Mesenchymal stem cell (in vitro differentiated cells and primary cell): ENCODE results near the gene PRKCD.

Source experiments
- DNase-seq: peaks from one replicate; pipeline ENCODE4 v3.0.0-alpha.2; 2013
- H2AFZ ChIP-seq: one replicate; pipeline ENCODE4 v1.6.1; 2013; ENCODE audit warnings: low read depth, mild to moderate bottlenecking, control low read depth, inconsistent platforms, low read length, moderate library complexity
- H2AK5ac ChIP-seq: 2 replicates; pipeline ENCODE4 v1.6.1; 2013; ENCODE audit warnings: low read length, moderate library complexity, mild to moderate bottlenecking, inconsistent platforms; ENCODE audit not compliant: severe bottlenecking
- H2BK120ac ChIP-seq: one replicate; pipeline ENCODE4 v1.6.1; 2013; ENCODE audit warnings: low read depth, mild to moderate bottlenecking, inconsistent platforms, low read length, moderate library complexity
- H2BK12ac ChIP-seq, 2 experiments: one replicate each; pipeline ENCODE4 v1.6.1; 2013; ENCODE audit warnings: inconsistent platforms in 2 of 2, low read length in 2 of 2, mild to moderate bottlenecking in 2 of 2, moderate library complexity in 2 of 2, control low read depth in 1 of 2
- H2BK15ac ChIP-seq: one replicate; pipeline ENCODE4 v1.6.1; 2013; ENCODE audit warnings: mild to moderate bottlenecking, low read depth, inconsistent platforms; ENCODE audit not compliant: poor library complexity, severe bottlenecking
- H2BK5ac ChIP-seq: 2 replicates; pipeline ENCODE4 v1.6.1; 2013; ENCODE audit warnings: low read depth, mild to moderate bottlenecking, low read length, control low read depth, inconsistent platforms; ENCODE audit not compliant: poor library complexity, severe bottlenecking
- H3K14ac ChIP-seq, 2 experiments: one replicate each; pipeline ENCODE4 v1.6.1; 2013; ENCODE audit warnings: inconsistent platforms in 2 of 2, low read length in 2 of 2, control low read depth in 1 of 2, mild to moderate bottlenecking in 1 of 2, moderate library complexity in 1 of 2
- H3K18ac ChIP-seq, 2 experiments: one replicate each; pipeline ENCODE4 v1.6.1; 2013; ENCODE audit warnings: inconsistent platforms in 2 of 2, low read length in 2 of 2, control low read depth in 1 of 2, low read depth in 1 of 2, mild to moderate bottlenecking in 1 of 2
- H3K23ac ChIP-seq, 2 experiments: one replicate each; pipeline ENCODE4 v1.6.1; 2013; ENCODE audit warnings: inconsistent platforms in 2 of 2, low read length in 2 of 2, mild to moderate bottlenecking in 2 of 2, moderate library complexity in 2 of 2, control low read depth in 1 of 2
- H3K27ac ChIP-seq: 2 replicates; pipeline ENCODE4 v1.5.1; 2013; ENCODE audit warnings: mild to moderate bottlenecking, moderate library complexity, low read length, control low read depth, inconsistent platforms; ENCODE audit not compliant: poor library complexity, severe bottlenecking
- H3K27me3 ChIP-seq, 2 experiments: 2 replicates each; pipeline versions ENCODE4 v1.6.1 to v1.7.0; 2013; ENCODE audit warnings: low read length in 2 of 2, mild to moderate bottlenecking in 2 of 2, moderate library complexity in 2 of 2, control low read depth in 1 of 2, inconsistent platforms in 1 of 2; ENCODE audit not compliant: control insufficient read depth in 1 of 2, insufficient read depth in 1 of 2
- H3K36me3 ChIP-seq, 2 experiments: 2 replicates each; pipeline versions ENCODE4 v1.6.1 to v1.7.0; 2013; ENCODE audit warnings: low read length in 2 of 2, control low read depth in 1 of 2, inconsistent platforms in 1 of 2, low read depth in 1 of 2, mild to moderate bottlenecking in 1 of 2; ENCODE audit not compliant: insufficient read depth in 2 of 2, control insufficient read depth in 1 of 2
- H3K4ac ChIP-seq, 2 experiments: one replicate each; pipeline ENCODE4 v1.6.1; 2013; ENCODE audit warnings: inconsistent platforms in 2 of 2, low read length in 2 of 2, mild to moderate bottlenecking in 2 of 2, moderate library complexity in 2 of 2, control low read depth in 1 of 2, low read depth in 1 of 2
- H3K4me1 ChIP-seq: 2 replicates; pipeline ENCODE4 v1.6.1; 2013; ENCODE audit warnings: low read depth, low read length, control low read depth; ENCODE audit not compliant: control insufficient read depth, insufficient read depth
- H3K4me2 ChIP-seq: 2 replicates; pipeline ENCODE4 v1.6.1; 2013; ENCODE audit warnings: low read length, mild to moderate bottlenecking, inconsistent platforms; ENCODE audit not compliant: poor library complexity, severe bottlenecking
- H3K4me3 ChIP-seq, 2 experiments: 2 replicates each; pipeline versions ENCODE4 v1.5.1 to v1.7.0; 2013; ENCODE audit warnings: low read length in 2 of 2, mild to moderate bottlenecking in 2 of 2, control low read depth in 1 of 2, low read depth in 1 of 2; ENCODE audit not compliant: insufficient read depth in 1 of 2
- H3K79me1 ChIP-seq: replicated peaks from 2 replicates; pipeline ENCODE4 v1.6.1; 2013; ENCODE audit warnings: mild to moderate bottlenecking, control low read depth, low read length, inconsistent platforms; ENCODE audit not compliant: poor library complexity, severe bottlenecking
- H3K9ac ChIP-seq: 2 replicates; pipeline ENCODE4 v1.7.0; 2013; ENCODE audit warnings: mild to moderate bottlenecking, low read length, moderate library complexity
- H3K9me3 ChIP-seq: 2 replicates; pipeline ENCODE4 v1.7.0; 2013; ENCODE audit warnings: mild to moderate bottlenecking, low read length; ENCODE audit not compliant: control insufficient read depth
- H4K8ac ChIP-seq: one replicate; pipeline ENCODE4 v1.6.1; 2013; ENCODE audit warnings: inconsistent platforms, mild to moderate bottlenecking, low read length, moderate library complexity
- H4K91ac ChIP-seq: one replicate; pipeline ENCODE4 v1.6.1; 2013; ENCODE audit warnings: mild to moderate bottlenecking, low read length, inconsistent platforms
- WGBS: methylation state at CpG from one replicate; pipeline ENCODE4 v1.1.7; 2013; ENCODE audit warnings: mixed read lengths; 5-methylcytosine and 5-hydroxymethylcytosine counted together

The PRKCD gene

DNA sequence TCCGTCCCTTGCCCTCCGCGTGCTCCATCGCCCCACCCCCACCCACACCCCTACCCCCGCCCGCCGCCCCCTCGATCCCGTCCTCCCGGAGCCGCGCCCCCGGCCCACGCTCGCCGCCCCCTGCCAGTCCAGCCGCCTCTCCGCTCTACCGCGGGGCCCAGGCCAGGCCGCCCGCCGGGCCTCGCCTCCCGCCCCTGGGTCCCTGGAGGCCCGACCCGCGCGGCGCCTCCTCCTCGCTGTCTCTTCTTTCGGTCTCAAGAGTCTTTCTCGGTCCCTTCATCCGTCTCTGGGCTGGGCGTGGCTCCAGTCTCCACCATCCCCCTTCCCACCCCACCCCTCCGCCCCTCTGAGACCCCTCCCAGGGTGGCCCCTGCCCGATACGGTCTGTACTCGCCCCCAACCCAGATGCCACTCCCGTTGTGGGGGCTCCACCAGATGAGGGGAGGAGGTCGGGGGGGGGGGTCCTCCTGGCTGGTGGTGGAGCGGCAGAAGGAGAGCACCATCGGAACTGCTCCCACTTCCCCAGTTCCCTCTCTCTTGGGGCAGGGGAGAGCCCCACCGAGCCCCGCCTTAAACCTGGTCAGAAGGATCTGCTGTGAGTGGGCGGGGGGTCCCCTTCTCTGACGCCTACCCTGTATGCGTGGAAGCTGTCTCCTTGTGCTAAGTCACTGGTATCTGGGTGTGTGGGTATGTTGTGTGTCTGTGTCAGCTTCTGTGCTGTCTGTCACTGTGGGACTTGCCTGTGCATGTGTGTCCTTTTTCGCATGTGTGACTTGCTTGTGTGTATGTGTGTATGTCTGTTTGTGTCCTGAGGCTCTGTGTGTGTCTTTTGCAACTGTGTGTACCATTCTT lies 1.0 kb downstream of the PRKCD start:
- no peak overlapping the region for H3K14ac ChIP-seq
- peaks cover 0 to 16% of the 10 kb centered on the region in 2 experiments for H3K36me3 ChIP-seq
- WGBS: 9% methylated on average over 35 of the region's 49 CpGs
- H3K9ac ChIP-seq: peak overlapping the region; percentile 89
- H2BK12ac ChIP-seq: peak overlapping the region; percentile 53 to 55
- H3K27me3 ChIP-seq: peaks cover 9 to 13% of the 10 kb centered on the region in 2 experiments
- H3K4me1 ChIP-seq: peaks cover 30% of the 10 kb centered on the region
- peak overlapping the region; percentile 27 for H4K8ac ChIP-seq
- H3K4ac ChIP-seq: peak overlapping the region; percentile 15 to 20
- no peak overlapping the region for H2AK5ac ChIP-seq
- H2BK5ac ChIP-seq: no peak overlapping the region
- H4K91ac ChIP-seq: peak overlapping the region; percentile 47
- H3K23ac ChIP-seq: no peak overlapping the region
- H3K27ac ChIP-seq: no peak overlapping the region
- no peak overlapping the region for H2BK120ac ChIP-seq
- H3K4me2 ChIP-seq: peak overlapping the region; percentile 80
- H3K9me3 ChIP-seq: no peaks in the 10 kb centered on the region
- peak overlapping the region in 1 of 2 experiments; percentile 89 for H3K18ac ChIP-seq
- peak overlapping the region; percentile 44 for H2BK15ac ChIP-seq
- DNase-seq: peak; percentile 59
- peak overlapping the region; percentile 63 for H2AFZ ChIP-seq
- peak overlapping the region; percentile 85 to 88 for H3K4me3 ChIP-seq
- peaks cover 17% of the 10 kb centered on the region for H3K79me1 ChIP-seq

DNA sequence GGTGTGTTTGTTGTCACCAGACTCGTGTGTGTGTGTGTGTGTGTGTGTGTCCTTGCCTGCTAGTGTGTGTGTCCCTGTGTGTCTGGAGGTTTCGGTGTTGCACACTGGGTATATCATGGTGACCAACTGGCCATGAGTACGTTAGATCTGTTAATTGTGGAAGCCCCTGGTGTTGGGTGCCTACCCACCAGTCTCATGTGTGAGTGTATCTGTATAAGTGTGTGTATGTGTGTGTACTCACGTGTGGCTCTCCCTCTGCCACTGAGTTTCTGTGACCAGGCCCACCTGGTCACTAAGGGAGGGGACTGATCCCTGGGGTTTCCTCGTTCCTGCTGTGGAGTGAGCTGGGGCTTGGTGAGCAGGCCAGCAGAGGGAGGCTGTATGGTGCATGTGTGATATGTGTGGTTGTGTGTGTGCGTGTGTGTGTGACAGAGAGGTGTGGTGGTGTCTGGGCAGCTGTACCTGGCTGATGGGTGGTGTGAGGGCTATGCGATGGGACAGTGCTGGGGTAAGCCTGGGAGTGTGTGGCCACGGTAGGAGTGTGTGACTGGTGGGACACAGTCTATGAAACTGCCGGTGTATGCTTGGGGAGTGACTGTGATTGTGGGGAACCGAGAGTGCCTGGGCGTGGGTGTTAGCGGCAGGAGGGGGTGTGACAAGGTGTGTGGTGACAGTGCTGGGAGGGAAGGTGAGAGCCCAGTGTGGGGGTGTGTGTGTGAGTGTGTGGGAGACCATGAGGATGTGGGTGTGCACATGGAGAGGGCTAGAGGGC lies 1.8 kb downstream of the PRKCD start:
- Histone ChIP-seq H2BK5ac (no peak overlapping the region), H3K9ac (peak overlapping the region; percentile 66), H2AFZ (no peak overlapping the region), H4K8ac (peak overlapping the region; percentile 55), H2BK120ac (no peak overlapping the region), H3K18ac (peak overlapping the region in 1 of 2 experiments; percentile 89), H2AK5ac (no peak overlapping the region), H3K27ac (no peak overlapping the region), H3K23ac (no peak overlapping the region), H3K4me2 (peak overlapping the region; percentile 66), H3K9me3 (no peaks in the 10 kb centered on the region), H3K4ac (peak overlapping the region in 1 of 2 experiments; percentile 5), H3K36me3 (peaks cover 0 to 16% of the 10 kb centered on the region in 2 experiments), H3K4me3 (peak overlapping the region; percentile 26 to 77), H3K79me1 (peaks cover 19% of the 10 kb centered on the region), H3K27me3 (peaks cover 1 to 5% of the 10 kb centered on the region in 2 experiments), H3K4me1 (peaks cover 34% of the 10 kb centered on the region), H2BK12ac (peak overlapping the region; percentile 53 to 75), H2BK15ac (no peak overlapping the region), H4K91ac (peak overlapping the region; percentile 52), H3K14ac (peak overlapping the region in 1 of 2 experiments; percentile 84)
- DNase-seq: peak; percentile 34
- 78% methylated on average over 12 of the region's 12 CpGs for WGBS

GRCh38 chr3:53163444-53164387 lies 2.7 kb downstream of the PRKCD start:
- peak overlapping the region; percentile 46 to 75 for H2BK12ac ChIP-seq
- no peak overlapping the region for H3K27ac ChIP-seq
- 83% methylated on average over 4 of the region's 6 CpGs for WGBS
- peak; percentile 32 for DNase-seq
- H2BK120ac ChIP-seq: no peak overlapping the region
- H3K9me3 ChIP-seq: no peaks in the 10 kb centered on the region
- H2AFZ ChIP-seq: no peak overlapping the region
- H4K91ac ChIP-seq: peak overlapping the region; percentile 52
- no peak overlapping the region for H2AK5ac ChIP-seq
- H3K4me1 ChIP-seq: peaks cover 36% of the 10 kb centered on the region
- peak overlapping the region in 1 of 2 experiments; percentile 5 for H3K4ac ChIP-seq
- H4K8ac ChIP-seq: peak overlapping the region; percentile 55
- peaks cover 0 to 16% of the 10 kb centered on the region in 2 experiments for H3K36me3 ChIP-seq
- peak overlapping the region; percentile 9 for H3K4me2 ChIP-seq
- peak overlapping the region in 1 of 2 experiments; percentile 89 for H3K18ac ChIP-seq
- no peak overlapping the region for H2BK5ac ChIP-seq
- H3K4me3 ChIP-seq: peak overlapping the region in 1 of 2 experiments; percentile 77
- no peak overlapping the region for H3K9ac ChIP-seq
- H3K27me3 ChIP-seq: no peaks in the 10 kb centered on the region
- H3K79me1 ChIP-seq: peaks cover 19% of the 10 kb centered on the region
- H3K23ac ChIP-seq: no peak overlapping the region
- H2BK15ac ChIP-seq: peak overlapping the region; percentile 38
- H3K14ac ChIP-seq: no peak overlapping the region
